ENCODE results near the gene CST9.

GRCh38 chr20:23574977-23575376, 30.7 kb downstream of the CST9 start:
- no peak for TF ChIP-seq CTCF (IDR thresholded peaks at IDR 0.05)
- no peak for TF ChIP-seq POLR2AphosphoS5 (IDR thresholded peaks at IDR 0.05; ENCODE audit: low read depth, low read length)

All from Panc1 (cell line).